HTERT RPE-1 (cell line): ENCODE measurements around the gene LITAFD.
"Not testable (repeated sequence)": the region's sequence is repeated elsewhere in the genome, so short reads cannot be mapped to it uniquely, and the experiment has no call there.

Experiments
- in situ Hi-C: fragments of 300-500 bp; cut with MboI; formaldehyde crosslinking; loops from 4 replicates; pipeline ENCODE4 v1.14.3; 2020; ENCODE audit warnings: low sequenced_read_pairs

Gene LITAFD

GRCh38 chr16:8916541-8917225 is 34.5 kb downstream of the LITAFD start:
- in situ Hi-C loops: no loop called here

- in situ Hi-C loops: not testable (repeated sequence)
Measured at GRCh38 chr16:8917336-8917735, 35.2 kb downstream of the LITAFD start.

DNA sequence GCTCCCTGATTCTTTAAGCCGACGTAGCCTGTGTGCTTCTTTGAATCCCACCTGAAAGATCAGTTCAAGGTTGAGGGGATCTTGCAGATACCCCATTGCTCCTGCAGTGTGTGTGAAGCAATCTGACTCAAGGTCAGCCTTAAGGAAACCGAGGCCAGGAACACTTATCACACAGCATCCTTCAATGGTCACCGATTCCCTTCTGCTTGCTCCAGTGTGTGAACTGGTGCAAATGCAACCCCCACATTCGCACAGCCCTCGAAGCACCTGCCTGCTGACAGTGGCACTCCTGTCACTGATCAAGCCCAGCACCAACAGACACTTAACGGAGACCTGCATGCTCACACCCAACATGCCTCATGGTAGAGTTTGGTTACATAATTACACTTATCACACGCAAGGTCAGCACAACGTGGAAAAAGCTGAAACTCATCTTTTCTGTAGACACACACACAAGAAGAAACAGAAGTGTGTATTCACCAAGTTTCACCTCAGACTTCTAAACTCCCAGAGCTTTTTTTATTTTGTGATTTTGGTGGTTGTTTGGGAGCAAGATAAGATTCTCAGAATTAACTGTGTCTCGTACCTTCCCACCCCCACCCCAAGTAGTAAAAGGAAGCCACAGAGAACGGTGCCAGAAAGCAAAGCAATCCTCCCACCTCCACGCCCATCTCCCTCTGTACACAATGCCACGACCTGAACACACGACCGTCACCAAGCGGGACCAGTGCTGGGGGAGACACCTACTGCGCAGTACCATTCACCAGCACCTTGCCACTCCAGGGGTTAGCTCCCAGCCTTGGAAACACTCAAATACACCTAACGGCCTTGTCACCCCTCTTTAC is 37.2 kb downstream of the LITAFD start:
- in situ Hi-C loops: no loop called here

- in situ Hi-C loops: no loop called here
Measured at GRCh38 chr16:8919934-8920462, 37.8 kb downstream of the LITAFD start.

GRCh38 chr16:8920645-8921346 is 38.6 kb downstream of the LITAFD start:
- in situ Hi-C loops: no loop called here

DNA sequence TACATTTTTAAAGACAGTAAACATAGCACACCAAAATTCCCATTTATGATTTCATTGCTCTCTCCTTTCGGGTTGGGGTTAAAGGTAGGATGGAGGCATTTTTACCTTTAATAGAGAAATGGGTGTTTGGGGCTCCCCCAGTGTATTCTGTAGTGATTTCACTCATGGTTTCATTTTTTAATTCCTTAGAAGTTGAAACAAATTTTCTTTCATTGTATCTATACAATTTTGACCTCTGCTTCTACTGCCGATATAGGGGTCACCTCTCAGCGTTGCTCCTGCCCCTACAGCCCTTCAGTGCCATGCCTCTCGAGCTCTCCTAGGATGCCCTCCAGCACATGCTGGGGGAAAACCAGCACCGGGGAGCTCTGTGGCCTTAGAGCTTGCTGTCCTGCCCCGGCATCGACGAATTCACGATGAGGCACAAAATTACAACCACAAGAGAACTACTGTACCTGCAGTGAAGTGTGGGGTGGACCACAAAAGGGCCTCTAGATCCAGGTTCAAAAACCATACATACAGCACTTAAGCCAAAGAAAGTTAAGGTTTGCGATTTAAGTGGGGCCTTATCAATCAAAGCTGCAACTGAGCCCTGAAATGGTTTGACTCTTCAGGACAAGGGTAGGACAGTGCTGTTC is 39.3 kb downstream of the LITAFD start:
- in situ Hi-C loops: no loop called here

GRCh38 chr16:8923199-8923598 is 41.0 kb downstream of the LITAFD start:
- in situ Hi-C loops: no loop called here

DNA sequence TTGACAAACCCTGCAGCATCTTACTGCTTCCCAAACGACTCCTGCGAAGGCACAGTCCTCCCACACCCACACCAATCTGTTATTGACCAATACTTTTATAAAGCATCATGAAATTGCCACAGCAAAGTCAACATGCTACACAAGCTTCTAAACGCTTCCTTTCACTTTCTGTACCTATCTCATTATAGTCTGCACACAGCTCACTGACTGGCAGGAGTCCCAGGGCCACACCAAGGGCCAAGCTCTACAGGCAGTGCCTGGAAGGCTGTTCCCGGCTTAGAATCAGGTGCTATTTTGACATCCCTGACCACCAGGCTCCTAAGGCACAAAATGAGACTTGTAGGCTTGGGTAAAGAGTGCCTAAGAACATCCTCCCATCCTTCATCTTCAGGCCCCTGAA is 42.1 kb downstream of the LITAFD start:
- in situ Hi-C loops: no loop called here

DNA sequence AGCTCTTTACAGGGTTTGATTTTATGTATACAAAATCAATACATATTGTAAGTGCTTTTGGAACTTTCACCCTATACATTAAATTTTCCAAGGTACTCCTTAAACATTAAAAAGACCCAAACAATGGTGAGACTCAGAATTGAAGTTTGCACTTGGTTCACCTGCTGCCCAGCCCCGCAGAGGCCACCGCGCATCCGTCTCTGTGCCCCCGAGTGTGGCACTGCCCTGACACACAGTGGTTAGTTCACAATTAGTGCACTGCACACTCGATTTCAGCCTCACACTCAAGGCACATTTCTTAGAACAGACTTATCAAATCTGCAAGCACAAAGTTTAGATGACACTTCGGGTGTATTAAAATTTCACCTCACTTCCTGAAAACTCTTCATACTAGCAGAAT is 43.3 kb downstream of the LITAFD start:
- in situ Hi-C loops: no loop called here

DNA sequence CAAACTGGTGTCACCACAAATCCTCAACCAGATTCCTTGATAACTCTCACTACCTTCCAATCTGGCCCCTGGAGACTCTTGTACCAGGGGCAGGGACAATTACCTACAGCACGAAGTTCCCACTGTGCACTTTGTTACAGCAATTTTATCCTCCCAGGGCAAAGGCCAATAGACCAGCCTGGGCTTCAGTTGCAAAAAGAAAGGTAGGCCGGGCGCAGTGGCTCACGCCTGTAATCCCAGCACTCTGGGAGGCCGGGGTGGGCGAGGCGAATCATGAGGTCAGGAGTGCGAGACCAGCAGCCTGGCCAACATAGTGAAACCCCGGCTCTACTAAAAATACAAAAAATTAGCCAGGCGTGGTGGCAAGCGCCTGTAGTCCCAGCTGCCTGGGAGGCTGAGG is 44.7 kb downstream of the LITAFD start:
- in situ Hi-C loops: no loop called here

- in situ Hi-C loops: no loop called here
Measured at GRCh38 chr16:8928467-8928957, 46.4 kb downstream of the LITAFD start.

- in situ Hi-C loops: no loop called here
Measured at GRCh38 chr16:8929086-8929748, 47.1 kb downstream of the LITAFD start.

- in situ Hi-C loops: no loop called here
Measured at GRCh38 chr16:8931859-8932258, 49.7 kb downstream of the LITAFD start.

GRCh38 chr16:8934601-8935000 is 52.5 kb downstream of the LITAFD start:
- in situ Hi-C loops: no loop called here
